HEK293 (cell line): Measurements from ENCODE around the gene COPA.
A peak's percentile ranks its signal among the peaks of the same experiment; 100 is the strongest.

Experiments
- CTCF ChIA-PET: fragments of 350-600 bp; formaldehyde crosslinking; extraction: SDS; loops from one replicate; lab custom pipeline; 2021; ENCODE audit warnings: antibody characterized with exemption; lab: Yijun Ruan, JAX
- POLR2A ChIA-PET: fragments of 300-600 bp; formaldehyde crosslinking; extraction: SDS; loops from one replicate; lab custom pipeline; 2020; ENCODE audit warnings: antibody characterized with exemption, inconsistent platforms; lab: Yijun Ruan, JAX
- H3K27ac ChIP-seq: fragments of 200-500 bp; sonication (Bioruptor generic); 2 replicates; pipeline ENCODE4 v1.5.1; 2014; ENCODE audit warnings: low read depth, low read length, control low read depth, inconsistent platforms; ENCODE audit errors: extremely low read depth
- H3K36me3 ChIP-seq, 2 experiments: fragments of 200-500 bp in 1 of 2; sonication (Bioruptor generic) in 1 of 2; 1 replicate in 1 of 2; 2 replicates in 1 of 2; pipeline ENCODE4 v1.5.1; 2014 to 2017; ENCODE audit warnings: inconsistent platforms in 2 of 2, low read length in 2 of 2; ENCODE audit not compliant: control insufficient read depth in 2 of 2, insufficient read depth in 1 of 2
- H3K4me1 ChIP-seq: fragments of 200-500 bp; sonication (Bioruptor generic); 2 replicates; pipeline ENCODE4 v1.5.1; 2014; ENCODE audit warnings: mild to moderate bottlenecking, low read length, inconsistent platforms; ENCODE audit not compliant: control insufficient read depth, insufficient read depth
- H3K4me3 ChIP-seq: 2 replicates; pipeline ENCODE4 v1.5.1; 2011; ENCODE audit warnings: low read depth, mild to moderate bottlenecking, control low read depth, low read length, moderate library complexity
- H3K9me3 ChIP-seq: fragments of 200-500 bp; sonication (Bioruptor generic); 2 replicates; pipeline ENCODE4 v1.5.1; 2014; ENCODE audit warnings: low read depth, low read length, inconsistent platforms; ENCODE audit not compliant: control insufficient read depth, insufficient read depth
- OSR2 ChIP-seq: fragments of 450-650 bp; formaldehyde crosslinking; IDR thresholded peaks from 2 replicates; pipeline ENCODE4 v1.5.1; 2016; ENCODE audit warnings: missing biosample characterization, missing genetic modification characterization
- REST ChIP-seq: fragments of 450-650 bp; formaldehyde crosslinking; IDR thresholded peaks from 2 replicates; pipeline ENCODE4 v1.5.1; 2016; ENCODE audit warnings: missing biosample characterization, missing genetic modification characterization
- ZBTB20 ChIP-seq: fragments of 450-650 bp; formaldehyde crosslinking; IDR thresholded peaks from 2 replicates; pipeline ENCODE4 v1.5.1; 2016; ENCODE audit warnings: missing biosample characterization, missing genetic modification characterization
- ZFHX2 ChIP-seq: fragments of 450-650 bp; formaldehyde crosslinking; conservative IDR thresholded peaks from 2 replicates; pipeline ENCODE4 v1.5.1; 2016; ENCODE audit warnings: missing biosample characterization, missing genetic modification characterization
- ZNF221 ChIP-seq: fragments of 450-650 bp; formaldehyde crosslinking; IDR thresholded peaks from 2 replicates; pipeline ENCODE4 v1.5.1; 2017; ENCODE audit warnings: missing biosample characterization, missing genetic modification characterization, borderline replicate concordance
- ZNF24 ChIP-seq: fragments of 450-650 bp; formaldehyde crosslinking; IDR thresholded peaks from 2 replicates; pipeline ENCODE4 v1.5.1; 2016; ENCODE audit warnings: missing biosample characterization, missing genetic modification characterization
- ZNF777 ChIP-seq: fragments of 450-650 bp; formaldehyde crosslinking; IDR thresholded peaks from 2 replicates; pipeline ENCODE4 v1.5.1; 2017; ENCODE audit warnings: missing biosample characterization, missing genetic modification characterization, borderline replicate concordance
- ZXDB ChIP-seq: fragments of 450-650 bp; formaldehyde crosslinking; IDR thresholded peaks from 2 replicates; pipeline ENCODE4 v1.5.1; 2016; ENCODE audit warnings: missing biosample characterization, missing genetic modification characterization
- TF ChIP-seq, protein P1 (sequence below): fragments of 450-650 bp; formaldehyde crosslinking; IDR thresholded peaks from 2 replicates; pipeline ENCODE4 v1.5.1; 2017; ENCODE audit warnings: missing biosample characterization, missing genetic modification characterization
- TF ChIP-seq, protein P2 (sequence below): fragments of 450-650 bp; formaldehyde crosslinking; IDR thresholded peaks from 2 replicates; pipeline ENCODE4 v1.5.1; 2016; ENCODE audit warnings: missing biosample characterization, missing genetic modification characterization
- TF ChIP-seq, protein P3 (sequence below): fragments of 450-650 bp; formaldehyde crosslinking; IDR thresholded peaks from 2 replicates; pipeline ENCODE4 v1.5.1; 2016; ENCODE audit warnings: missing biosample characterization, missing genetic modification characterization

COPA gene

GRCh38 chr1:160357286-160358002, 14.4 kb upstream of the COPA start (continued):
- TF ChIP-seq ZNF221 (tag by site-specific recombination) (no peak), ZNF777 (tag by site-specific recombination) (no peak), ZBTB20 (tag by site-specific recombination) (no peak), OSR2 (tag by site-specific recombination) (no peak), ZFHX2 (tag by site-specific recombination) (no peak), ZNF24 (tag by site-specific recombination) (no peak)
- TF ChIP-seq, protein P1, sequence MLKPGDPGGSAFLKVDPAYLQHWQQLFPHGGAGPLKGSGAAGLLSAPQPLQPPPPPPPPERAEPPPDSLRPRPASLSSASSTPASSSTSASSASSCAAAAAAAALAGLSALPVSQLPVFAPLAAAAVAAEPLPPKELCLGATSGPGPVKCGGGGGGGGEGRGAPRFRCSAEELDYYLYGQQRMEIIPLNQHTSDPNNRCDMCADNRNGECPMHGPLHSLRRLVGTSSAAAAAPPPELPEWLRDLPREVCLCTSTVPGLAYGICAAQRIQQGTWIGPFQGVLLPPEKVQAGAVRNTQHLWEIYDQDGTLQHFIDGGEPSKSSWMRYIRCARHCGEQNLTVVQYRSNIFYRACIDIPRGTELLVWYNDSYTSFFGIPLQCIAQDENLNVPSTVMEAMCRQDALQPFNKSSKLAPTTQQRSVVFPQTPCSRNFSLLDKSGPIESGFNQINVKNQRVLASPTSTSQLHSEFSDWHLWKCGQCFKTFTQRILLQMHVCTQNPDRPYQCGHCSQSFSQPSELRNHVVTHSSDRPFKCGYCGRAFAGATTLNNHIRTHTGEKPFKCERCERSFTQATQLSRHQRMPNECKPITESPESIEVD (tag by site-specific recombination): no peak
- TF ChIP-seq, all 188 proteins: peak for 0

DNA sequence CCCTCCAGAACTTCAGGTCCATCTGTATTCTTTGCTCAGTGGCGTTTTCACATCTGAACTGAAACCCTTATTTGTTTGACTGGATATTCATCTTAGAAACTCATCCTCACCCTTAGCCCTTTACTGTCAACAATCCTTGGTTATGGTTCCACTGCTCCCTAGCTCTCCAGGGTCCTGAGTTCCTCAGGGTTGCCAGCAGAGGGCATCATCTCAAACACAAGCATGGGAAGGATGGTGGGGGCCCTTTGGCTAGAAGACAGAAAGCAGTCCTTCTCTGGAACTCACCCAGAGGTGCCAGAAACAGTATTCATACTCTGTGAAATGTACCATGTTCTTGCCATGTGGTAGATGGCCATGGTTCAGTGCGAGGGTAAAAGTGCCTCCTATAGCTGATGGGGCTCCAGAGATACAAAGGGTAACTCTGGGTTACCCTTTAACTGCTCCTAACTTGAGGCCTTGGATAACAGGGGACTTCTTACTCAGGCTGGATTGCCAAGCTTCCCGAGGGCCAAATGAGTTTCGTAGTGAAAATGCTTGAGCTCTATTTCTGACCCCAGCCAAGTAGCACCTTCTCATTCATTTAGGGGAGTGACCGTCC, 11.4 kb upstream of the COPA start:
- Histone ChIP-seq H3K27ac (no peak overlapping the region), H3K36me3 (peaks cover 49 to 94% of the 10 kb centered on the region in 2 experiments), H3K9me3 (no peaks in the 10 kb centered on the region), H3K4me1 (no peaks in the 10 kb centered on the region), H3K4me3 (no peak overlapping the region)
- TF ChIP-seq, protein P2, sequence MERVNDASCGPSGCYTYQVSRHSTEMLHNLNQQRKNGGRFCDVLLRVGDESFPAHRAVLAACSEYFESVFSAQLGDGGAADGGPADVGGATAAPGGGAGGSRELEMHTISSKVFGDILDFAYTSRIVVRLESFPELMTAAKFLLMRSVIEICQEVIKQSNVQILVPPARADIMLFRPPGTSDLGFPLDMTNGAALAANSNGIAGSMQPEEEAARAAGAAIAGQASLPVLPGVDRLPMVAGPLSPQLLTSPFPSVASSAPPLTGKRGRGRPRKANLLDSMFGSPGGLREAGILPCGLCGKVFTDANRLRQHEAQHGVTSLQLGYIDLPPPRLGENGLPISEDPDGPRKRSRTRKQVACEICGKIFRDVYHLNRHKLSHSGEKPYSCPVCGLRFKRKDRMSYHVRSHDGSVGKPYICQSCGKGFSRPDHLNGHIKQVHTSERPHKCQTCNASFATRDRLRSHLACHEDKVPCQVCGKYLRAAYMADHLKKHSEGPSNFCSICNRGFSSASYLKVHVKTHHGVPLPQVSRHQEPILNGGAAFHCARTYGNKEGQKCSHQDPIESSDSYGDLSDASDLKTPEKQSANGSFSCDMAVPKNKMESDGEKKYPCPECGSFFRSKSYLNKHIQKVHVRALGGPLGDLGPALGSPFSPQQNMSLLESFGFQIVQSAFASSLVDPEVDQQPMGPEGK: peak; percentile 17; the same call in 1 of the 2 replicates
- TF ChIP-seq ZXDB (tag by site-specific recombination): no peak
- peak; percentile 30; the same call in 1 of the 2 replicates for TF ChIP-seq REST (tag by site-specific recombination)
- TF ChIP-seq, protein P3, sequence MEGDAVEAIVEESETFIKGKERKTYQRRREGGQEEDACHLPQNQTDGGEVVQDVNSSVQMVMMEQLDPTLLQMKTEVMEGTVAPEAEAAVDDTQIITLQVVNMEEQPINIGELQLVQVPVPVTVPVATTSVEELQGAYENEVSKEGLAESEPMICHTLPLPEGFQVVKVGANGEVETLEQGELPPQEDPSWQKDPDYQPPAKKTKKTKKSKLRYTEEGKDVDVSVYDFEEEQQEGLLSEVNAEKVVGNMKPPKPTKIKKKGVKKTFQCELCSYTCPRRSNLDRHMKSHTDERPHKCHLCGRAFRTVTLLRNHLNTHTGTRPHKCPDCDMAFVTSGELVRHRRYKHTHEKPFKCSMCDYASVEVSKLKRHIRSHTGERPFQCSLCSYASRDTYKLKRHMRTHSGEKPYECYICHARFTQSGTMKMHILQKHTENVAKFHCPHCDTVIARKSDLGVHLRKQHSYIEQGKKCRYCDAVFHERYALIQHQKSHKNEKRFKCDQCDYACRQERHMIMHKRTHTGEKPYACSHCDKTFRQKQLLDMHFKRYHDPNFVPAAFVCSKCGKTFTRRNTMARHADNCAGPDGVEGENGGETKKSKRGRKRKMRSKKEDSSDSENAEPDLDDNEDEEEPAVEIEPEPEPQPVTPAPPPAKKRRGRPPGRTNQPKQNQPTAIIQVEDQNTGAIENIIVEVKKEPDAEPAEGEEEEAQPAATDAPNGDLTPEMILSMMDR (tag by site-specific recombination): 0 out of 2 replicates have a peak, but pooled peaks have one; percentile 53
- POLR2A ChIA-PET: interaction anchor here (0.6 to 1.1 kb wide), 3 partner anchors 23 to 173 kb away, joined by 3 to 6 read pairs (median 3); no protein-coding TSS in a partner anchor
- CTCF ChIA-PET: interaction anchor here (0.6 to 9.3 kb wide), 17 partner anchors 10 to 478 kb away, joined by 3 to 175 read pairs (median 4); partner anchors contain the start of gene PEX19
